HG03139 (cell line): ENCODE data around the gene IL24.
"Not testable (repeated sequence)": the region's sequence is repeated elsewhere in the genome, so short reads cannot be mapped to it uniquely, and the experiment has no call there.

Source experiments
- ATAC-seq: cut with Tn5 transposase; IDR thresholded peaks from one replicate; pipeline ENCODE4 v1.9.1; 2021; ENCODE audit not compliant: unreplicated experiment

IL24 gene, protein sequence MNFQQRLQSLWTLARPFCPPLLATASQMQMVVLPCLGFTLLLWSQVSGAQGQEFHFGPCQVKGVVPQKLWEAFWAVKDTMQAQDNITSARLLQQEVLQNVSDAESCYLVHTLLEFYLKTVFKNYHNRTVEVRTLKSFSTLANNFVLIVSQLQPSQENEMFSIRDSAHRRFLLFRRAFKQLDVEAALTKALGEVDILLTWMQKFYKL

DNA sequence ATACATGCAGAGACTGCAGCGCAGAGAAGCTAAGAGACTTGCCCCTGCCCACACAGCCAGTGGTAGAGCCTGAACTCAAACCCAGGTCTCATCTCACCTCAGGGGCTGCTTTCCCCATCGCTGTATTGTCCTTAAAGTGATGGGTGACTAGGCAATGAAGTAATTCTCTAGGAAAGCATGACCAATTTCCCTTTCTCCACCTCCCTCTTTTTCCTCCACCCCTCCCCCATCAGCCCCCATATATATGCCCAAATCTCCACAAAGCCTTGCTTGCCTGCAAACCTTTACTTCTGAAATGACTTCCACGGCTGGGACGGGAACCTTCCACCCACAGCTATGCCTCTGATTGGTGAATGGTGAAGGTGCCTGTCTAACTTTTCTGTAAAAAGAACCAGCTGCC is at the start of gene IL24:
Gene IL24 (plus strand): TSS at position 269 of the 400 bp plus-strand sequence. CDS start 390 bp downstream, outside the sequence.
- ATAC-seq = no peak

DNA sequence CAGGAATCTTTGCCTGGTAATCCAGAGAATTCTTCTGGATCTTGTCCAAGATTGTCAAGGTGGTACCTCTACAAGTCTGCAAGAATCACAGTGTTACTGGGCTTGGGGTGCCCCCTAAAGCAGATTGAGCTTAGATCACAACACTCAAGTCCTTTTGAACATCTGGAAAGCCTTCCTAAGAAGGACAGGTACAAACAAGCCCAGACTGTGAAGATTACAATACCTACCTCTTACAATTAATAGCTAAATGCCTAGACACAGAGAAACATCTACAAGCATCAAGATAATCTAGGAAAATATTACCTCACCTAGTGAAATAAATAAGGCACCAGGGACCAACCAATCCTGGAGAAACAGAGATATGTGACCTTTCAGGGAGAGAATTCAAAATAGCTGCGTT is 49.3 kb upstream of the IL24 start:
- ATAC-seq = no peak

DNA sequence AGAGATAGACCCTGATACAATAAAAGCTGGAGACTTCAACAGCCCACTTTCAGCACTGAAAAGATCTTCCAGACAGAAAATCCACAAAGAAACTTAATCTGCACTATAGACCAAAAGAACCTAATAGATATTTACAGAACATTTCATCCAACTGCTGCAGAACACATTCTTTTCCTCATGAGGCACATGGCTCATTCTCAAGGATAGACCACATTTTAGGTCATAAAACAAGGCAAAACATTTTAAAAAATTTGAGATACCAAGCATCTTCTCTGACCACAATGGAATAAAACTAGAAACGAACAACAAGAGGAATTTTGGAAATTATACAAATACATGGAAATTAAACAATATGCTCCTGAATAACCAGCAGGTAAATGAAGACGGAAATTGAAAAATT is 46.8 kb upstream of the IL24 start:
- no peak for ATAC-seq

DNA sequence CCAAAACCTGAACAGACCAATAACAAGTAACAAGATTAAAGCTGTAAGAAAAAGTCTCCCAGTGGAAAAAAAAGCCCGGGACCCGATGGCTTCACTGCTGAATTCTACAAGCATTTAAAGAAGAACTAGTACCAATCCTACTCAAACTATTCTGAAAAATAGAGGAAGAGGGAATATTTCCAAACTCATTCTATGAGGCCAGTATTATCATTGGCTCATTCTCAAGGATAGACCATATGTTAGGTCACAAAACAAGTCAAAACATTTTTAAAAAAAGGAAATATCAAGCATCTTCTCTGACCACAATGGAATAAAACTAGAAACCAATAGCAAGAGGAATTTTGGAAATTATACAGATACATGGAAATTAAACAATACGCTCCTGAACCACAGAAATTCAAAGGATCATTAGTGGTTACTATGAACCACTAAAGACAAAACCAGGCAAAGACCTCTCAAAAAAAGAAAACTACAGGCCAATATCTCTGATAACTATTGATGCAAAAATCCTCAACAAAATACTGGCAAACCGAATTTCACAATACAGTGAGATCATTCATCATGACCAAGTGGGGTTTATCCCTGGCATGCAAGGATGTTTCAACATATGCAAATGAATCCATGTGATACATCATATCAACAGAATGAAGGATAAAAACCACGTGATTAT is 45.8 kb upstream of the IL24 start:
- no peak for ATAC-seq

DNA sequence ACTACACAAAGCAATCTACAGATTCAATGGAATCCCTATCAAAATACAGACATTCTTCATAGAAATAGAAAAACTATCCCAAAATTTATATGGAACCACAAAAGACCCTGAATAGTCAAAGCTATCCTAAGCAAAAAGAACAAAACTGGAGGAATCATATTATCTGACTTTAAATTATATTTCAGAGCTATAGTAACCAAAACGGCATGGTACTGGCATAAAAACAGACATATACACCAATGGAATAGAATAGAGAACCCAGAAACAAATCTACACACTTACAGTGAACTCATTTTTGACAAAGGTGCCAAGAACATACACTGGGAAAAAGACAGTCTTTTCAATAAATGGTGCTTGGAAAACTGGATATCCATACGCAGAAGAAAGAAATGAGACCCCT is 44.6 kb upstream of the IL24 start:
- ATAC-seq = not testable (repeated sequence)

DNA sequence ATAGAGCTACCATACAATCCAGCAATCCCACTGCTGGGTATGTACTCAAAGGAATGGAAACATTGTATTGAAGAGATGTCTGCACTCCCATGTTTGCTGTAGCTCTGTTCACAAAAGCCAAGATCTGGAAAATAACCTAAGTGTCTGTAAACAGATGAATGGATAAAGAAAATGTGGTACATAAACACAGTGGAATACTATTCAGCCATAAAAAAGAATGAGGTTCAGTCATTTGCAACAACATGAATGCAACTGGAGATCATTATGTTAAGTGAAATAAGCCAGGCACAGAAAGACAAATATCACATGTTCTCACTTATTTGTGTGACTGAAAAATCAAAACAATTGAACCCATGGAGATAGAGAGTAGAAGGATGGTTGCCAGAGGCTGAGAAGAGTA is 43.5 kb upstream of the IL24 start:
- ATAC-seq = not testable (repeated sequence)

DNA sequence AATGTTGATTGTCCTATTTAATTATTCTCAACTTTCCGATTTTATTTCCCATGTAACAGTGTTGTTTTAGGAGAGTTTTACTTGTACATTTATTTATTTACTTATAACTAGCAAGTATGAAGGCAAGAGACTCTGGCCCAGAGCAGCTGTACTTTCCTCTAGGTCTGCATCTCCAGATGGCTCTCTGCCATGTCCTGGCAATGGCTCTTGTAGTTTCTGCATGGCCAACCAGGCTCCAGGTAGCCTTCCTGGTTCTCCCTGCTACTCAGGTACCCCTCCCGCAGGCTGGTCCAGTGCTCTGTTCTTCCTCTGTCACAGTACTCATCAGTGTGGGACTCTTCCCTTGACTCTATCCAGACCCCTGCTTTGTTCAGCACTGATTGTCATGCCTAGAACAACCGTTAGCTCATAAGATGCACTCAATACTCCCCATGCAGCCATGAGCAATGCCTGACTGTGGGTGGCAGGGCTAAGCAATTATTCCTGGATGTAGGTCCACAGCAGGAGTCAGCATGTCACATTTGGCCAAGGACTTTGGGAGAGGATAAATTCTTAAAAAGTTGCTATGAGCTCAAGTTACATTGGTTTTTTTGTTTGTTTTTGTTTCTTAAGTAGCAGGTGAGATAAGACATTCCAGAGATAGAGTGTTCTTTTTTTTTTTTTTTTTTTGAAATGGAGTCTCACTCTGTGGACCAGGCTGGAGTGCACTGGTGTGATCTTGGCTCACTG is 42.7 kb upstream of the IL24 start:
- ATAC-seq = no peak

DNA sequence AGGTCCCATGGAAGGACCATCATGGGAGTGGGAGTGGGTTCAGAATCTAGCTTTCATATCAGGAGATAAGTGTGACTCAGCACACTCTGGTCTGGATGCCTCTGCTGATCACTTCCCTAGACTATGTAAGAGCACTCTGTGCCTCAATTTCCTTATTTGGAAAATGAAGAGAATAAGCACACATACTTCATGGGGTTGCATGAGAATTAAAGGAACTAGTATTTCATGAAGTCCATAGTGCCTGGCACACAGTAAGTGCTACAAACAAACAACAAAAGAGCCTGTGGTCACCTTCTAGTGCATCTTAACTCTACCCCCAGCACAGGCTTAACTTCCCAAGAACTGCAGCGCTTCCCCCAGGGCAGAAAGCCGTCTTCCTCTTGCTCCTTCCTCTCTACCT is 41.4 kb upstream of the IL24 start:
- no peak for ATAC-seq

DNA sequence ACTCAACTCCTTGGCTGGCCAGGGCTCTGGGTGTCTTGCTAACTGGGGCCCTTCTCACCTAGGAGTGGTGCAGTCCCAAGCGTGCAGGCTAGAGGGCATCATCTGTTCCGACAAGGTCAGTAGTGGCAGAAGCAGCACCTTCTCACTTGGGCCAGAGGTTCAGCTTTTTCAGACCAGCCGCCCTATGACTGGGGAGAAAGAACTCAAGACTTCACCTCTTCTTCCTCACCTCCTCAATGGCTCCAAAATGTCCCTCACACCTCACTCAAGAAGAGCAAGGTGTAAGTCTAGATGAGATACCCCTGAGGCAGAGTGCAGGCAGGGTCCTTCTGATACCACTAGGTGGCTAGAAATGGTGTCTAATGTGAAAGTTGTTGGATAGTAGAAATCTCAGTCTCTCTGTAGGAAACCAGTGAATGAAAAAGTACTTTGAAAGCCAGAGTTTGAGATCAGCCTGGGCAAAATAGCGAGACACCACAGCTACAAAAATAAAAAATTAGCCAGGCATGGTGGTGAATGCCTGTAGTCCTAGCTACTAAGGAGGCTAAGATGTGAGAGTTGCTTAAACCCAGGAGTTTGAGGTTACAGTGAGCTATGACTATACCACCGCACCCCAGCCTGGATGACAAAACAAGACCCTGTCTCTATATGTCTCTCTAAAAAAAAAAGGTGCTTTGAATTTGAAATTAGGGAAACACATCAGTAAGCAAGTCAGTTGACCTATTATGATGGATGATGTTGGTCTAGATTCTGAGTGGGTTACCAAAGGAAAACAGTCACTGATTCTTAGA is 40.4 kb upstream of the IL24 start:
- ATAC-seq = no peak

DNA sequence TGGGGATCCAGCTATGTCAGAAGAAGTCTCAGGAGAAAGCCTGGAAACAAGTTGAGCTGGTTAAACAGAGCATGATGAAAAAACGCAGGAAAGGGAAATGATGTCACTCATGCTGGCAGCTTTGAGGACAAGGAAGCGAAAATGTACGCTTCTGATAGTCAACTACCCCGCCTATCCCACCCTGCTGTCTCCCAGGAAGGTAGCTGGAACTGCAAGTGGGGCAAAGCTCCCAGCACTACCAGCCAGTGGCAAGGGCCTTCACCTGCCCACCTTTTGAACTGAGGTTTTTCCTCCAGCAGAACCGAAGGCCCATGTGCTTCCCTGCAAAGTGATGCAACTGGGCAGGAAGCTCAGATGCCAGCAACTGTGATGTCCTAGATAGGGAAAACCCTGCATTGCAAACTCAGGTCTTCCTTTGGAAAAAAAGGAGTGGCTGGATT is 38.1 kb upstream of the IL24 start:
- ATAC-seq = no peak

DNA sequence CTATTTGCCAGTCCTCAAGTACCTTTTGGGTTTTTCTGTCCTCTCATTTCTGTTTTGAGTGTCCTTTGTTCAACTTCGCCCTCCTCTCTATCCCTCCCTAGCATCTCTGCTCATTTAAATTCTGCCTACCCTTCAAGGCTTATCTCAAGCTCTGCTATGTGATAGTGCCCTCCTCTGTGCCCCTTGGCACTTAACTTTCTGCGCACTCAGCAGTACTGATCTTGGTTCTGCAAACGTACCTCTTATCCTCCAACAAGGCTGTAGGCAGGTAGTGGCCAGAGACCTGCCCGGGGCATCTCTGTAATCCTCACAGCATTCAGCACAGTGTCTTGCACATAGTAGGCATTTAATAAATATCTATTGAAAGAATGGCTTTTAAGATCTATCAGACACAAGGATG is 37.1 kb upstream of the IL24 start:
- no peak for ATAC-seq

DNA sequence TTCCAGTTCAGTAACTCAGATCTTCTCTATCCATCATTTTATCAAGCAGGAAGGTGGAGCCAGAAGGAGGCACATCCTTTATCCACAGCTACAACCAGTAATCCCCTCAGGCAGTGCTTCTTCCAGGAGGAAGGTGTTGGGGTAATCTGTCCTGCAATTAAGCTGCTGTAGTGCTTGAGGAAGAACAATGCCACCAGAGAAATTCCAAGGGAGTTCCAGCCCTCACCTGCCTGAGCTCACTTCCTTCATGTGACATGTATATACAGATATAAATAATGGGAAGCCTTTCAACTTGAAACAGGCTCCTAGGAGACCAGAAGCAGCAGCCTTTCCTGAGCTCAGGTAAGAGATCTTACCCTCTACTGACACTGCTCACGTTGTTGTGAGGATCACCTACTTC is 34.0 kb upstream of the IL24 start:
- ATAC-seq = no peak

DNA sequence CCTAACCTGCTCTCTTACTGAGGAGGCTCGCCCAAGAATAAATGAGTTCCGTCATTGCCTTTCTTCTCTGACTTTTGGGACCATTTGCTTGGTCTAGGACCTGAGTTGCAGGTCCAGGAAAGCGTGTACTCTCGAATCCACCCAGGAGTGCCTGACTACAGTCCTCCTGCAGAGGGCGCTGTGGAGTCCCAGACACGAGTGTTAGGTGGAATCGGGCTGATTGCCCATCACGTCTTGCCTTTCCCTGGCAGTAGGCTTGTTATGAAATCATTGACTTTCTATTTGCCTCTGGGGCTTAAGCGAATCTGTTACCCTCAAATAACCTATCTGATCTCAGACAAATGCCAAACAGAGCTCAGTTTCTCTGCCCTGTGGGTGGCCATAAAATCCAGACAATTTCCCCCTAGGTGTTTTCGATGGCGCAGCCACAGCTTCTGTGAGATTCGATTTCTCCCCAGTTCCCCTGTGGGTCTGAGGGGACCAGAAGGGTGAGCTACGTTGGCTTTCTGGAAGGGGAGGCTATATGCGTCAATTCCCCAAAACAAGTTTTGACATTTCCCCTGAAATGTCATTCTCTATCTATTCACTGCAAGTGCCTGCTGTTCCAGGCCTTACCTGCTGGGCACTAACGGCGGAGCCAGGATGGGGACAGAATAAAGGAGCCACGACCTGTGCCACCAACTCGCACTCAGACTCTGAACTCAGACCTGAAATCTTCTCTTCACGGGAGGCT is 32.1 kb upstream of the IL24 start, which contains the start of gene IL20:
Gene IL20 (plus strand): TSS at position 685 of the 733 bp plus-strand sequence. CDS start 230 bp downstream, outside the sequence.
- no peak for ATAC-seq

DNA sequence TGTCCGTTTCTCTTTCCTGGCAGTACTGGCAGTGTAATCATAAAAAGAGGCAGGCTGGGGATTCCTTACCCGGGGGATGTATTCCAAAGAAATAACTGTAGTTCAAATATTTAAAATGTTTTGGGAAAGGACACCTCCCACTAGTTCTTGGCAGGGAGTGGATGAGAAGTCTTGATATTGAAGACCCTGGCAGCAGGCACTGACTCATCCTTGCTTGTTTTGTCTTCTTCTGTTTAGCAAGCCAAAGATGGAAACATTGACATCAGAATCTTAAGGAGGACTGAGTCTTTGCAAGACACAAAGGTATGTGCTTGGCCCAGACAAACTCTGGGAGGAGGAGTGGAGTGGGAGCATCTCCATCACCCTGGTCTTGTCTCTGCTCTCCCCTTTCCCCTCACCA is 31.2 kb upstream of the IL24 start:
- no peak for ATAC-seq

DNA sequence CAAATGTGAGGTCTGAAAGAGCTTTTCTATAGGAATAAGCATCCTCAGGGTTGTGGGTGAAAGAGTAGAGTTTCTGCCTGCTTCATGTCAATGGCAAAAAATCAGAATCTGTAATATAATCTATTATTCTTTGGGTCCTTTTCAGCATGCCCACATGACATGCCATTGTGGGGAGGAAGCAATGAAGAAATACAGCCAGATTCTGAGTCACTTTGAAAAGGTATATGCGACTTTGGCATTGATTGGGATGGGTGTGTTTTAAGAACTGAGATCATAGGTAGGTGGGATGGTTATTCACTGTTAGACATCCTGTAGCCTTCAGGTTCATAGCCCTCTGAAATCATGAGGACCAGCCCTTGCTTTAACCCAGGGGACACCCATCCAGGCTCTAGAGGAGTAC is 30.0 kb upstream of the IL24 start:
- no peak for ATAC-seq

DNA sequence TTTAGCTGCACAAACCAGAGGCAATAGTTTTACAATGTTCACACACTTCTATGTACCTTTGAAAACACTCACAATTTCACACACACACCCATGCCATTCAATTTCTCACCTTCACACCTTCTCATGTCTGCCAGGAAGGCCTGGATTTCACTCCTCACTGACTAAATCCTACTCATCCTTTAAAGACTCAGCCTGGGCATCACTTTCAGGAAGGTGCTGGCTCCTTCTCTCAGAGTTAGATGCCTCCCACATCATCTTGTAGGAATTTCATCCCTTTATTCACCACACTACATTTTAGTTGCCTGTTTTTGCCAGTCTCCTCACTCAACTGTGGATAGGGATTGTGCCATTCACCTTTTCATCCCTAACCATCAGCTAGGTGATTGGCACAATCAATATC is 29.5 kb upstream of the IL24 start:
- no peak for ATAC-seq

DNA sequence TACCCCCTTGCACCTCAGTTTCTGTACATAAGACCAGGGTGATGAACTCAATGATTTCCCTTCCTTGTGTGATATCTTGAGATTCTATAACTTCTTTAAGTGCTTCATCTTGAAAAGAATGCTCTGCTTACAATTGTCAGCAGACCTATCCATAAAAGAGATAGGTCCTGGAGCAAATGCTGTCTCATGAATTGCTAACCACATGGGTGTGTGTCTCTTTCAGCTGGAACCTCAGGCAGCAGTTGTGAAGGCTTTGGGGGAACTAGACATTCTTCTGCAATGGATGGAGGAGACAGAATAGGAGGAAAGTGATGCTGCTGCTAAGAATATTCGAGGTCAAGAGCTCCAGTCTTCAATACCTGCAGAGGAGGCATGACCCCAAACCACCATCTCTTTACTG is 29.0 kb upstream of the IL24 start:
- ATAC-seq = no peak

DNA sequence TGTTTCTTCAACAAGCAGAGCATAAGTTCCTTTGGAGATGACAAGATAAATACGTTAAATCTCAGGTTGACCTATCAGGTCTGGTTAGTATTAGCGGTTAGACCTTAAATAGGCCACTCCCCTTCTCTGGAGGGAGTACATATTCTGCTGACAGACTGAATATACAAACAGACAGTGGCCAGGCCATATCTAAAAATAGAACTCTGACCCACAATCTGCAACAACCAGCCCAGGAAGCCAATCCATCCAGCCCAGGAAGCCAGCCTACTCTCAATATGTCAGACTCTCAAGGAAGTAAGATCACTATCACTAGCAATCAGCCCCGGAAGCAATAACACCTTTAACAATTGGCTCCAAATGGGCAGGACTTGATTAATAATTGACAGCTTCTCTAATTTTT is 25.1 kb upstream of the IL24 start:
- ATAC-seq = no peak

DNA sequence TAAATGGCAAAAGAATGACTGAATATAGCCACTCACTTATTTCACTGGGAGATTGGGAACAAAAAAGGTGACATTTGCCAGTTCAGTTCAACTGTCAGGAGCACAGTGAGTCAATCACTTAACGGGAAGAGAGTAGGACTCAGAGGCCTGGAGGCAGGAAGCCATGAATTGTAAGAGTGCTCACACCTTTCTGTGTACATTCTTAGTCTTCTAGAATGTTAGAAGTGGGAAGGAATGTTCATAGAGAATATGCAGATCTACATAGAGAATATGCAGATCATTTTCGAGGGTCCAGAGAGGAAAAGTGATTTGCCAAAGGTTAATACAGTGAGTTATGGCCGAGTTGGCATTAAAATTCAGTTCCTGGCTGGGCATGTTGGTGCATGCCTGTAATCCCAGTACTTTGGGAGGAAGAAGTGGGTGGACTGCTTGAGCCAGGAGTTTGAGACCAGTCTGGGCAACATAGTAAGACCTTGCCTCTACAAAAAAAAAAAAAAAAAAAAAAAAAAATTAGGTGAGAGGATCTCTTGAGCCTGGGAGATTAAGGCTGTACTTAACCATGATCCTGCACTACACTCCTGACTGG is 23.5 kb upstream of the IL24 start:
- no peak for ATAC-seq

DNA sequence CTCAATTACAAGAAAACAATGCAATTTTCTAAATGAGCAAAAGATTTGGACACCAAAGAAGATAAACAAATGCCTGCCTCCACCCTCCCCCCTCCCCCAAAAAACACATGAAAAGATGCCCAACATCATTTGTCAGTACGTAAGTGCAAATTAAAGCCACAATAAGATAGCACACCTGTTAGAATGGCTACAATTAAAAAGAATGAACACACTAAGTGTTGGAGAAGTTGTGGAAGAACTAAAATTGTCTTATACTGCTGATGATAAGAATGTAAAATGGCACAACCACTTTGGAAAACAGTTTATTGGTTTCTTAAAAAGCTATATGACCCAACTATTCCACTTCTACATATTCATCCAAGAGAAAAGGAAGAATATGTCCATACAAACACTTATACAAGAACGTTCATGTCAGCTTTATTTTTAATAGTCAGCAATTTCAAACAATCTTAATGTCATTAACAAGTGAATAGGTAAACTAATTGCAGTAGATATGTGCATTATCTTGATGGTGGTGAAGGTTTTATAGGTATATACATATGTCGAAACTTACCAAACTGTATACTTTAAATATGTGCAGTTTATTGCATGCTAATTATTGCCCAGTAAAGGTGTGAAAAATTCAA is 21.4 kb upstream of the IL24 start:
- no peak for ATAC-seq
